ENCODE data around the gene CASQ2.

DNA sequence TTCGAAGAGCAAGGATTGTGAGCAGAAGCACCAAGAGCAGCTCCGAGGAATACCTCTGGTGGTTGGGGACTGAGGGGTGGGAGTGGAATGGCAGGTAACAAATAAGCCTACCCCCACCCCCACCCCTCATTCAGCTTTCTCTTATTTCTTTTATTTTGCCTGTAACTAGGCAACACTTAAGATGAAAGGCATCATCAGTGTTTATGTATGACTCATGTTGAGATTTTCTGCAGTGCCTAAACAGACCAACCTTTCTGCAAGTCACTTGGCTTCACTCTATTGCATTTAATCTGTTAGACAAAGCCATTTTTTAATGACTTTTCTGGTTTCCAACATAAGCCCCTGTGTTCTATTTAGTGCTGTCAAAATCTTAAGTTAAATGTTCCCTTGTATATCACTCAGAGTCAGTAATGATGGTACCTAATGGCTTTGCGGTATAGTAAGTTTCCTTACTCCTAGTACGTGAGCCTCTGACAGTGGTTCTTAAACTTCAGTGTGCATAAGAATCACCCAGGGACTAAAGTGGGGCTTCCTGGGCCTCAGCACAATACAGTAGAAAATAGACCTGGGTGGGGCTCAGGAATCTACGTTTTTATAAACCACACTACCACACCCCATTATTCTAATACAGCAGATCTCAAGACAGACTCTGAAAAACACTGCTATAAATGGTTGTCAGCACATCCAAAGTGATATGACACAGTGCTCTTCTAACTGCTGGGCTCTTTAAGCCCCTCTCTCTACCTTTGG lies 19.9 kb downstream of the CASQ2 start:
- TF ChIP-seq, protein P1, sequence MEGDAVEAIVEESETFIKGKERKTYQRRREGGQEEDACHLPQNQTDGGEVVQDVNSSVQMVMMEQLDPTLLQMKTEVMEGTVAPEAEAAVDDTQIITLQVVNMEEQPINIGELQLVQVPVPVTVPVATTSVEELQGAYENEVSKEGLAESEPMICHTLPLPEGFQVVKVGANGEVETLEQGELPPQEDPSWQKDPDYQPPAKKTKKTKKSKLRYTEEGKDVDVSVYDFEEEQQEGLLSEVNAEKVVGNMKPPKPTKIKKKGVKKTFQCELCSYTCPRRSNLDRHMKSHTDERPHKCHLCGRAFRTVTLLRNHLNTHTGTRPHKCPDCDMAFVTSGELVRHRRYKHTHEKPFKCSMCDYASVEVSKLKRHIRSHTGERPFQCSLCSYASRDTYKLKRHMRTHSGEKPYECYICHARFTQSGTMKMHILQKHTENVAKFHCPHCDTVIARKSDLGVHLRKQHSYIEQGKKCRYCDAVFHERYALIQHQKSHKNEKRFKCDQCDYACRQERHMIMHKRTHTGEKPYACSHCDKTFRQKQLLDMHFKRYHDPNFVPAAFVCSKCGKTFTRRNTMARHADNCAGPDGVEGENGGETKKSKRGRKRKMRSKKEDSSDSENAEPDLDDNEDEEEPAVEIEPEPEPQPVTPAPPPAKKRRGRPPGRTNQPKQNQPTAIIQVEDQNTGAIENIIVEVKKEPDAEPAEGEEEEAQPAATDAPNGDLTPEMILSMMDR (IDR thresholded peaks at IDR 0.05) = no peak
- TF ChIP-seq EZH2 (IDR thresholded peaks at IDR 0.05; ENCODE audit: borderline replicate concordance, insufficient read depth, low read depth, low read length, poor library complexity, severe bottlenecking) = no peak
